Brain microvascular endothelial cell (primary cell): ENCODE data around the gene CRYZL1.

ENCODE experiments used
- DNase-seq: peaks from one replicate; pipeline ENCODE4 v3.0.0-alpha.2; 2020
- H3K27ac ChIP-seq: fragments of 250-450 bp; sonication (Bioruptor Pico); 2 replicates; pipeline ENCODE4 v1.5.1; 2020; ENCODE audit warnings: mild to moderate bottlenecking, moderate library complexity
- H3K27me3 ChIP-seq: fragments of 250-450 bp; sonication (Bioruptor Pico); replicated peaks from 2 replicates; pipeline ENCODE4 v1.5.1; 2020; ENCODE audit warnings: mild to moderate bottlenecking
- H3K36me3 ChIP-seq: fragments of 250-450 bp; sonication (Bioruptor Pico); replicated peaks from 2 replicates; pipeline ENCODE4 v1.5.1; 2020; ENCODE audit warnings: mild to moderate bottlenecking
- H3K4me3 ChIP-seq: 2 replicates; pipeline ENCODE4 v1.5.1; 2011; ENCODE audit warnings: low read depth, mild to moderate bottlenecking, control low read depth, low read length, moderate library complexity
- in situ Hi-C: cut with HindIII; loops from 2 replicates; pipeline ENCODE4 v1.10.0; 2017; ENCODE audit warnings: low sequenced_read_pairs, low pct_ligation_motif_present
- TF ChIP-seq, protein P1 (sequence below): IDR thresholded peaks from 2 replicates; pipeline ENCODE4 v1.5.1; 2011; ENCODE audit warnings: low read depth, mild to moderate bottlenecking, moderate library complexity, low read length, control low read depth, inconsistent platforms; ENCODE audit errors: missing control alignments

Gene CRYZL1

GRCh38 chr21:33650230-33650629, 8.7 kb upstream of the CRYZL1 start:
- TF ChIP-seq, protein P1, sequence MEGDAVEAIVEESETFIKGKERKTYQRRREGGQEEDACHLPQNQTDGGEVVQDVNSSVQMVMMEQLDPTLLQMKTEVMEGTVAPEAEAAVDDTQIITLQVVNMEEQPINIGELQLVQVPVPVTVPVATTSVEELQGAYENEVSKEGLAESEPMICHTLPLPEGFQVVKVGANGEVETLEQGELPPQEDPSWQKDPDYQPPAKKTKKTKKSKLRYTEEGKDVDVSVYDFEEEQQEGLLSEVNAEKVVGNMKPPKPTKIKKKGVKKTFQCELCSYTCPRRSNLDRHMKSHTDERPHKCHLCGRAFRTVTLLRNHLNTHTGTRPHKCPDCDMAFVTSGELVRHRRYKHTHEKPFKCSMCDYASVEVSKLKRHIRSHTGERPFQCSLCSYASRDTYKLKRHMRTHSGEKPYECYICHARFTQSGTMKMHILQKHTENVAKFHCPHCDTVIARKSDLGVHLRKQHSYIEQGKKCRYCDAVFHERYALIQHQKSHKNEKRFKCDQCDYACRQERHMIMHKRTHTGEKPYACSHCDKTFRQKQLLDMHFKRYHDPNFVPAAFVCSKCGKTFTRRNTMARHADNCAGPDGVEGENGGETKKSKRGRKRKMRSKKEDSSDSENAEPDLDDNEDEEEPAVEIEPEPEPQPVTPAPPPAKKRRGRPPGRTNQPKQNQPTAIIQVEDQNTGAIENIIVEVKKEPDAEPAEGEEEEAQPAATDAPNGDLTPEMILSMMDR: no peak
- in situ Hi-C loops: no loop called here
- H3K27ac ChIP-seq: no peak overlapping the region

DNA sequence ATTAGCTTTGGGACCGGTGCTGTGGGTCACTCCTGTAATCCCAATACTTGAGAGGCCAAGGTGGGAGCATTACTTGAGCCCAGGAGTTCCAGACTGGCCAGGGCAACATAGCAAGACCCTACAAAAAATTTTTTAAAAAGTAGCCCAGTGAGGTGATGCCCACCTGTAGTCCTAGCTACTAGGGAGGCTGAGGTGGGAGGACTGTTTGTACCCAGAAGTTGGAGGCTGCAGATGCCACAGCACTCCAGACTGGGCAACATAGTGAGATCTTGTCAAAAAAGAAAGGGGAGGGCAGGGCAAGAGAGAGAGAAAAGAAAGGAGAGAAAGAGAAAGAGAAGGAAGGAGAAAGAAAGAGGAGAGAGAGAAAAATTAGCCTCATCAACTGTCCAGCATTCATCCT, 7.0 kb upstream of the CRYZL1 start:
- Histone ChIP-seq H3K27ac (no peak overlapping the region), H3K4me3 (no peak overlapping the region), H3K36me3 (no peaks in the 10 kb centered on the region), H3K27me3 (no peaks in the 10 kb centered on the region)
- no peak for DNase-seq
- in situ Hi-C loops: no loop called here
- TF ChIP-seq, protein P1: no peak

More at GRCh38 chr21:33650230-33650629, 8.7 kb upstream of the CRYZL1 start:
- no peaks in the 10 kb centered on the region for H3K36me3 ChIP-seq
- no peaks in the 10 kb centered on the region for H3K27me3 ChIP-seq
- no peak for DNase-seq
- no peak overlapping the region for H3K4me3 ChIP-seq

DNA sequence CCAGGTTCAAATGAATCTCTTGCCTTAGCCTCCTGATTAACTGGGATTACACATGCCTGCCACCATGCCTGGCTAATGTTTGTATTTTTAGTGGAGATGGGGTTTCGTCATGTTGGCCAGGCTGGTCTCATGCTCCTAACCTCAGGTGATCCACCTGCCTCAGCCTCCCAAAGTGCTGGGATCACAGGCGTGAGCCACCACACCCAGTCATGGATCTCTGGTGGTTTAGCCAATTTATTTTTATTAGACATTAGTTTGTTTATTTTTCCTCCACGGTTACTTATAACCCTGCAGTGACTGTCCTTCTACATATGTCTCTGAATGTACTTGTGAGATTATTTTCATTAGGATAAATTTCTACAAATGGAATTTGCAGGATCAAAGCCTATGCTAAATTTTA, 6.0 kb upstream of the CRYZL1 start:
- in situ Hi-C loops: no loop called here
- H3K36me3 ChIP-seq: no peaks in the 10 kb centered on the region
- TF ChIP-seq, protein P1: no peak
- H3K4me3 ChIP-seq: no peak overlapping the region
- no peak for DNase-seq
- H3K27ac ChIP-seq: no peak overlapping the region
- no peaks in the 10 kb centered on the region for H3K27me3 ChIP-seq

- in situ Hi-C loops: no loop called here
- H3K27ac ChIP-seq: no peak overlapping the region
- TF ChIP-seq, protein P1: no peak
- H3K36me3 ChIP-seq: no peaks in the 10 kb centered on the region
- H3K4me3 ChIP-seq: no peak overlapping the region
- H3K27me3 ChIP-seq: no peaks in the 10 kb centered on the region
- no peak for DNase-seq
Observed at GRCh38 chr21:33645730-33646129, 4.2 kb upstream of the CRYZL1 start.

DNA sequence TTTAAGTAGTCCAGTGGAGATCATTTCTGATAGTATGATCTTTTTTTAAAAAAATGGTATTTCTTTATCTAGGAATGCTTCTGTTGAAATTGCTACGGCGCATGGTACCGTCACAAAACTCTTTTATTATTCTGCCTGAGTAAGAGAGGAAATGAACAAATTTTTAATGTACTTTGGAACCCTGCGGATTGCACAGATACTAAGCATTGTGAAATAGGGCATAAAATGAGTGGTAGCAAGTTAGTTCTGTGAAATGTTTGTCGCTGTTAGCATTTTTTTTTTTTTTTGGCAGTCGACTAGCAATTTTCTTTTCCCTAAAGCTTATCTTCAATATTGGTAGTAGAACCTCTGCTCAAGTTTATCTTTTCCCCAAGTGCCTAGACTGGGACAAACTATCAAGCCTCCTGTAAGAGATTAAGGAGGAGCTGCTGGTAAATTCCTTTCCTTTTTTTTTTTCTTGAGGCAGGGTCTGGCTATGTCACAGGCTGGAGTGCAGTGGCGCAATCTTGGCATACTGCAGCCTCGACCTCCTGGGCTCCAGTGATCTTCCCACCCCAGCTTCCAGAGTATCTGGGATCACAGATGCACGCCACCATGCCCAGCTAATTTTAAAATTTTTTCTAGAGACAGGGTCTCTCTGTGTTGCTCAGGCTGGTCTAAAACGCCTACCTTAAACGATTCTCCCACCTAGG, 3.0 kb upstream of the CRYZL1 start:
- in situ Hi-C loops: no loop called here
- Histone ChIP-seq H3K27ac (peak overlapping the region; percentile 47), H3K36me3 (no peaks in the 10 kb centered on the region), H3K4me3 (peak overlapping the region; percentile 76), H3K27me3 (no peaks in the 10 kb centered on the region)
- peak; percentile 47 for DNase-seq
- TF ChIP-seq, protein P1: no peak

- in situ Hi-C loops: no loop called here
Observed at GRCh38 chr21:33643658-33644311, 2.2 kb upstream of the CRYZL1 start.

More at GRCh38 chr21:33643658-33644311, 2.2 kb upstream of the CRYZL1 start:
- TF ChIP-seq, protein P1: no peak
- Histone ChIP-seq H3K27ac (peak overlapping the region; percentile 47), H3K27me3 (no peaks in the 10 kb centered on the region), H3K4me3 (peak overlapping the region; percentile 76), H3K36me3 (no peaks in the 10 kb centered on the region)
- no peak for DNase-seq
